Measurements from ENCODE around the gene FJX1.

DNA sequence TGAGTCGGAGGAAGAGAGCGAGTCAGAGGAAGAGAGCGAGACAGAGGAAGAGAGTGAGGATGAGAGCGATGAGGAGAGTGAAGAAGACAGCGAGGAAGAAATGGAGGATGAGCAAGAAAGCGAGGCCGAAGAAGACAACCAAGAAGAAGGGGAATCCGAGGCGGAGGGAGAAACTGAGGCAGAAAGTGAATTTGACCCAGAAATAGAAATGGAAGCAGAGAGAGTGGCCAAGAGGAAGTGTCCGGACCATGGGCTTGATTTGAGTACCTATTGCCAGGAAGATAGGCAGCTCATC lies 45.1 kb downstream of the FJX1 start:
- no peak for TF ChIP-seq EZH2phosphoT487 (IDR thresholded peaks at IDR 0.05; ENCODE audit: borderline replicate concordance, low read depth, low read length)
- TF ChIP-seq, protein P1, sequence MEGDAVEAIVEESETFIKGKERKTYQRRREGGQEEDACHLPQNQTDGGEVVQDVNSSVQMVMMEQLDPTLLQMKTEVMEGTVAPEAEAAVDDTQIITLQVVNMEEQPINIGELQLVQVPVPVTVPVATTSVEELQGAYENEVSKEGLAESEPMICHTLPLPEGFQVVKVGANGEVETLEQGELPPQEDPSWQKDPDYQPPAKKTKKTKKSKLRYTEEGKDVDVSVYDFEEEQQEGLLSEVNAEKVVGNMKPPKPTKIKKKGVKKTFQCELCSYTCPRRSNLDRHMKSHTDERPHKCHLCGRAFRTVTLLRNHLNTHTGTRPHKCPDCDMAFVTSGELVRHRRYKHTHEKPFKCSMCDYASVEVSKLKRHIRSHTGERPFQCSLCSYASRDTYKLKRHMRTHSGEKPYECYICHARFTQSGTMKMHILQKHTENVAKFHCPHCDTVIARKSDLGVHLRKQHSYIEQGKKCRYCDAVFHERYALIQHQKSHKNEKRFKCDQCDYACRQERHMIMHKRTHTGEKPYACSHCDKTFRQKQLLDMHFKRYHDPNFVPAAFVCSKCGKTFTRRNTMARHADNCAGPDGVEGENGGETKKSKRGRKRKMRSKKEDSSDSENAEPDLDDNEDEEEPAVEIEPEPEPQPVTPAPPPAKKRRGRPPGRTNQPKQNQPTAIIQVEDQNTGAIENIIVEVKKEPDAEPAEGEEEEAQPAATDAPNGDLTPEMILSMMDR (conservative IDR thresholded peaks at IDR 0.05; ENCODE audit: low read length): no peak

Data from OCI-LY7 (cell line).